H4 (cell line): ENCODE results near the gene RAB36. TPM values are rescaled to one million over a fixed set of nuclear protein-coding genes. Genes with fewer than 3 reads are reported as not detected.
"Not testable (repeated sequence)": the region's sequence is repeated elsewhere in the genome, so short reads cannot be mapped to it uniquely, and the experiment has no call there.

Experiments used
- DNase-seq: peaks from one replicate; pipeline ENCODE4 v3.0.0-alpha.2; 2015; ENCODE audit warnings: low spot score
- total RNA-seq: library from RNA; depleted of rRNA; stranded (reverse); fragments of >200 nt; shearing (Covaris generic); gene quantifications from 2 replicates; pipeline ENCODE4 v1.2.3, GENCODE V29; 2014

RAB36 gene
- total RNA-seq, 1 experiment from 2014 or later = 3.0 TPM

- no peak for DNase-seq
Measured at GRCh38 chr22:23121000-23121421, 24.3 kb upstream of the RAB36 start.

- no peak for DNase-seq
Measured at GRCh38 chr22:23121424-23121823, 23.9 kb upstream of the RAB36 start.

- DNase-seq = no peak
Measured at GRCh38 chr22:23122216-23122957, 22.9 kb upstream of the RAB36 start.

GRCh38 chr22:23122992-23123803, 22.1 kb upstream of the RAB36 start:
- DNase-seq = no peak

- no peak for DNase-seq
Measured at GRCh38 chr22:23123804-23124254, 21.4 kb upstream of the RAB36 start.

- DNase-seq = no peak
Measured at GRCh38 chr22:23124611-23125511, 20.4 kb upstream of the RAB36 start.

GRCh38 chr22:23125512-23126103, 19.7 kb upstream of the RAB36 start:
- DNase-seq = no peak

GRCh38 chr22:23126165-23127054, 18.9 kb upstream of the RAB36 start:
- no peak for DNase-seq

- no peak for DNase-seq
Measured at GRCh38 chr22:23127055-23127756, 18.1 kb upstream of the RAB36 start.

- no peak for DNase-seq
Measured at GRCh38 chr22:23127788-23128187, 17.5 kb upstream of the RAB36 start.

- peak; percentile 48 for DNase-seq
Measured at GRCh38 chr22:23128269-23129108, 16.8 kb upstream of the RAB36 start.

GRCh38 chr22:23129149-23129548, 16.1 kb upstream of the RAB36 start:
- DNase-seq = no peak

GRCh38 chr22:23130697-23131096, 14.6 kb upstream of the RAB36 start:
- no peak for DNase-seq

- DNase-seq = no peak
Measured at GRCh38 chr22:23131931-23132330, 13.3 kb upstream of the RAB36 start.

GRCh38 chr22:23132376-23133091, 12.7 kb upstream of the RAB36 start:
- DNase-seq = no peak

- no peak for DNase-seq
Measured at GRCh38 chr22:23133922-23134321, 11.4 kb upstream of the RAB36 start.

GRCh38 chr22:23136991-23137390, 8.3 kb upstream of the RAB36 start:
- not testable (repeated sequence) for DNase-seq

GRCh38 chr22:23137468-23137867, 7.8 kb upstream of the RAB36 start:
- DNase-seq = no peak
